Endothelial cell of umbilical vein (primary cell): Measurements from ENCODE around the gene ANP32B. TPM values are rescaled to one million over a fixed set of nuclear protein-coding genes. Genes with fewer than 3 reads are reported as not detected.

ENCODE experiments used
- BruUV-seq: library from RNA; stranded (reverse); fragments of 400-500 nt; replicated peaks from 2 replicates; lab custom pipeline; 2021; lab: Mats Ljungman, UMichigan
- CTCF ChIA-PET: fragments of 300-600, 350-600 bp; sonication (Branson Sonifier 250); formaldehyde crosslinking; loops from one replicate; lab custom pipeline; 2021; ENCODE audit warnings: antibody characterized with exemption, inconsistent platforms; lab: Charles Lee
- POLR2A ChIA-PET: fragments of 300-600, 350-600 bp; sonication (Branson Sonifier 250); formaldehyde crosslinking; loops from one replicate; lab custom pipeline; 2021; ENCODE audit warnings: antibody characterized with exemption, inconsistent platforms; lab: Charles Lee
- DNase-seq: peaks from one replicate; pipeline ENCODE4 v3.0.0-alpha.2; 2011; ENCODE audit warnings: low read depth, low spot score
- FAIRE-seq: peaks from 2 replicates; lab custom pipeline; 2011; peaks lifted over from hg19 to GRCh38; lab: Jason Lieb, UNC
- H2AFZ ChIP-seq: 2 replicates; pipeline ENCODE4 v1.6.0; 2012; ENCODE audit warnings: low read depth, low read length, control low read depth, inconsistent platforms
- H3K27ac ChIP-seq: 2 replicates; pipeline ENCODE4 v1.5.1; 2011; ENCODE audit warnings: low read depth, mild to moderate bottlenecking, control low read depth, low read length, moderate library complexity; ENCODE audit not compliant: insufficient read depth
- H3K27me3 ChIP-seq, 2 experiments: 2 replicates each; pipeline versions ENCODE4 v1.6.0 to v1.6.1; 2011; ENCODE audit warnings: low read length in 2 of 2, mixed read lengths in 1 of 2; ENCODE audit not compliant: control insufficient read depth in 2 of 2, insufficient read depth in 2 of 2
- H3K36me3 ChIP-seq, 2 experiments: 2 replicates in 1 of 2; 3 replicates in 1 of 2; pipeline ENCODE4 v1.5.1; 2011; ENCODE audit warnings: low read length in 2 of 2, mild to moderate bottlenecking in 1 of 2, moderate library complexity in 1 of 2; ENCODE audit not compliant: control insufficient read depth in 2 of 2, insufficient read depth in 2 of 2; ENCODE audit errors: extremely low read depth in 1 of 2
- H3K4me1 ChIP-seq: 3 replicates; pipeline ENCODE4 v1.5.1; 2011; ENCODE audit warnings: mild to moderate bottlenecking, low read length; ENCODE audit not compliant: control insufficient read depth, insufficient read depth; ENCODE audit errors: extremely low read depth
- H3K4me2 ChIP-seq: 2 replicates; pipeline ENCODE4 v1.6.1; 2011; ENCODE audit warnings: low read length, control low read depth, mixed read lengths; ENCODE audit not compliant: insufficient read depth
- H3K4me3 ChIP-seq, 3 experiments: fragments of 200-600 bp in 1 of 3; sonication (generic), shearing (Covaris generic) in 1 of 3; replicated peaks in 1 of 3; 2 replicates each; pipeline ENCODE4 v1.5.1; 2011 to 2016; ENCODE audit warnings: control low read depth in 3 of 3, low read length in 3 of 3, mild to moderate bottlenecking in 2 of 3, inconsistent platforms in 1 of 3, low read depth in 1 of 3, moderate library complexity in 1 of 3; ENCODE audit not compliant: insufficient read depth in 1 of 3
- H3K79me2 ChIP-seq: 2 replicates; pipeline ENCODE4 v1.6.0; 2012; ENCODE audit warnings: low read length, inconsistent platforms; ENCODE audit not compliant: control insufficient read depth, insufficient read depth
- H3K9ac ChIP-seq: replicated peaks from 2 replicates; pipeline ENCODE3; 2011; ENCODE audit warnings: low read length, control low read depth; ENCODE audit not compliant: insufficient read depth; ENCODE audit errors: extremely low read depth
- H3K9me1 ChIP-seq: replicated peaks from 3 replicates; pipeline ENCODE4 v1.6.0; 2011; ENCODE audit warnings: mild to moderate bottlenecking, low read length; ENCODE audit not compliant: control insufficient read depth, insufficient read depth; ENCODE audit errors: extremely low read depth
- H3K9me3 ChIP-seq: replicated peaks from 2 replicates; pipeline ENCODE4 v1.5.1; 2012; ENCODE audit warnings: low read length, inconsistent platforms; ENCODE audit not compliant: control insufficient read depth, insufficient read depth
- H4K20me1 ChIP-seq: replicated peaks from 2 replicates; pipeline ENCODE3; 2011; ENCODE audit warnings: mild to moderate bottlenecking, low read length; ENCODE audit not compliant: control insufficient read depth, insufficient read depth; ENCODE audit errors: extremely low read depth
- CTCF ChIP-seq, 2 donors: IDR thresholded peaks; 1 replicate in 1 of 2; 2 replicates in 1 of 2; pipeline ENCODE4 v1.5.1; 2011; ENCODE audit warnings: low read length in 2 of 2, mild to moderate bottlenecking in 2 of 2, moderate library complexity in 2 of 2, control low read depth in 1 of 2, inconsistent platforms in 1 of 2, low read depth in 1 of 2; ENCODE audit not compliant: insufficient read depth in 1 of 2; ENCODE audit errors: extremely low read depth in 1 of 2
- EZH2 ChIP-seq: IDR thresholded peaks from 2 replicates; pipeline ENCODE4 v1.6.1; 2012; ENCODE audit warnings: borderline replicate concordance, low read depth, mild to moderate bottlenecking, moderate library complexity, low read length, inconsistent platforms; ENCODE audit not compliant: severe bottlenecking
- FOS ChIP-seq: IDR thresholded peaks from 2 replicates; pipeline ENCODE4 v1.6.1; 2011; ENCODE audit warnings: mild to moderate bottlenecking, low read length, moderate library complexity, borderline replicate concordance; ENCODE audit not compliant: insufficient read depth
- GATA2 ChIP-seq: IDR thresholded peaks from 2 replicates; pipeline ENCODE4 v1.7.0; 2011; ENCODE audit warnings: low read depth, mild to moderate bottlenecking, moderate library complexity, mixed read lengths, low read length; ENCODE audit not compliant: insufficient read length, insufficient read depth
- JUN ChIP-seq: IDR thresholded peaks from 2 replicates; pipeline ENCODE4 v1.6.1; 2011; ENCODE audit warnings: borderline replicate concordance, low read depth; ENCODE audit not compliant: insufficient read length, insufficient read depth
- MYC ChIP-seq: IDR thresholded peaks from one replicate; pipeline ENCODE4 v1.6.1; 2011; ENCODE audit warnings: mild to moderate bottlenecking, low read depth, low read length
- POLR2A ChIP-seq: IDR thresholded peaks from 2 replicates; pipeline ENCODE4 v1.6.1; 2012; ENCODE audit warnings: low read depth, mild to moderate bottlenecking, control low read depth, low read length
- POLR2AphosphoS5 ChIP-seq: IDR thresholded peaks from 2 replicates; pipeline ENCODE4 v1.6.1; 2012; ENCODE audit warnings: low read depth, mild to moderate bottlenecking, control low read depth, low read length, moderate library complexity; ENCODE audit not compliant: insufficient read depth
- dilution Hi-C: fragments of 300-500 bp; cut with MboI; formaldehyde crosslinking; loops from one replicate; pipeline ENCODE4 v1.15.0; 2019; ENCODE audit warnings: low sequenced_read_pairs; ENCODE audit not compliant: extremely low pct_ligation_motif_present
- intact Hi-C: fragments of 100-400 bp; cut with micrococcal nuclease; formaldehyde crosslinking; loops from one replicate; pipeline ENCODE4 v1.10.0; 2022
- polyA plus RNA-seq, 4 experiments: library from polyadenylated mRNA; depleted of rRNA in 3 of 4; stranded (reverse) in 3 of 4; unstranded in 1 of 4; fragments of >200 nt; gene quantifications; 2 replicates each; pipeline versions ENCODE4 v1.2.1 to v1.2.3, GENCODE V29; 2011 to 2012; ENCODE audit warnings: missing spikeins in 1 of 4
- total RNA-seq: library from RNA; stranded (reverse); gene quantifications from 2 replicates; pipeline ENCODE4 v1.2.3, GENCODE V29; 2021
- TF ChIP-seq, protein P1 (sequence below): IDR thresholded peaks from 2 replicates; pipeline ENCODE4 v1.6.1; 2011; ENCODE audit not compliant: insufficient read depth, insufficient read length

ANP32B gene
- total and polyA plus RNA-seq, 2 donors (not counting 3 experiments of a cell fraction or from before 2014, with no cell fraction given): 13.9 to 173 TPM

- dilution Hi-C loops: no loop called here
- Histone ChIP-seq H3K9me3 (no peaks in the 10 kb centered on the region), H3K27me3 (peaks cover 0 to 2% of the 10 kb centered on the region in 2 experiments), H2AFZ (no peak overlapping the region), H4K20me1 (no peaks in the 10 kb centered on the region), H3K4me1 (peaks cover 10% of the 10 kb centered on the region), H3K4me3 (no peak overlapping the region), H3K79me2 (no peaks in the 10 kb centered on the region), H3K9ac (no peak overlapping the region), H3K27ac (no peak overlapping the region), H3K9me1 (no peaks in the 10 kb centered on the region), H3K4me2 (no peak overlapping the region), H3K36me3 (no peaks in the 10 kb centered on the region)
- intact Hi-C loops: no loop called here
- FAIRE-seq: no peak
- no TSS peak for BruUV-seq
- ChIA-PET POLR2A (no interaction called here), CTCF (no interaction called here)
- TF ChIP-seq EZH2 (no peak), MYC (no peak)
- DNase-seq: no peak
These were observed 57.1 kb downstream of the ANP32B start for GRCh38 chr9:98040212-98040611.

DNA sequence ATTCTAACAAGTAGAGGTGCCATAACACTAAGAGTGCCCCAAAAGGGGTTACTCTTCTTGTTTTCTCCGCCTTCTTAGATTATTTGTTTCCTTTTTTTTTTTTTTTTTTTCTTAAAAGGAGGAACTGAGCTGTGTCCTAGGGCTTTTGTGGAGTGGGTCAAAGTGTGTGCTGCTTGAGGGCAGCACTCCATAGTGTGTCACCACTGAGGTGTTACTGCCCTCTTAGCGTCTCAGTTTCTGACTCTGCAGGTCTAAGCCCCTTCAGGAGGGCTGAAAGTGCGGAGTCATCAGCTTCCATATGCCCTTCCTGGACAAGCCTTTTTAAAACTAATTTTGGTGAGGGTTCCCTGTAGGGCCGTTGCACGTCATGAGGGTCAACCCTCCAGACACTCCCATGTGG is 60.8 kb downstream of the ANP32B start:
- H3K9ac ChIP-seq: no peak overlapping the region
- no peak overlapping the region for H3K4me3 ChIP-seq
- no peak overlapping the region for H3K4me2 ChIP-seq
- peaks cover 0 to 2% of the 10 kb centered on the region in 2 experiments for H3K27me3 ChIP-seq
- H3K36me3 ChIP-seq: no peaks in the 10 kb centered on the region
- H3K27ac ChIP-seq: no peak overlapping the region
- H3K4me1 ChIP-seq: no peaks in the 10 kb centered on the region
- DNase-seq: no peak
- BruUV-seq: no TSS peak
- intact Hi-C loops: no loop called here
- TF ChIP-seq, protein P1, sequence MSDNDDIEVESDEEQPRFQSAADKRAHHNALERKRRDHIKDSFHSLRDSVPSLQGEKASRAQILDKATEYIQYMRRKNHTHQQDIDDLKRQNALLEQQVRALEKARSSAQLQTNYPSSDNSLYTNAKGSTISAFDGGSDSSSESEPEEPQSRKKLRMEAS: no peak
- no peak for TF ChIP-seq MYC
- TF ChIP-seq FOS: no peak
- TF ChIP-seq POLR2AphosphoS5: no peak
- TF ChIP-seq GATA2: no peak
- TF ChIP-seq JUN: no peak
- no peak for TF ChIP-seq CTCF (IDR thresholded peaks at IDR 0.05; ENCODE audit: extremely low read depth in 1 of 2, insufficient read depth in 1 of 2, low read depth in 1 of 2, low read length in 2 of 2)
- TF ChIP-seq EZH2: no peak
- no peak for TF ChIP-seq POLR2A
- dilution Hi-C loops: no loop called here
- H3K9me3 ChIP-seq: no peaks in the 10 kb centered on the region
- CTCF ChIA-PET: interaction anchor here (0.8 to 6.2 kb wide), 4 partner anchors 8 to 227 kb away, joined by 3 to 40 read pairs (median 3); no protein-coding TSS in a partner anchor
- H3K9me1 ChIP-seq: no peaks in the 10 kb centered on the region
- no peak for FAIRE-seq
- no peaks in the 10 kb centered on the region for H4K20me1 ChIP-seq
- H3K79me2 ChIP-seq: no peaks in the 10 kb centered on the region
- POLR2A ChIA-PET: interaction anchor here (0.6 to 0.7 kb wide), 2 partner anchors 14 to 16 kb away, joined by 4 to 5 read pairs; no protein-coding TSS in a partner anchor
- no peak overlapping the region for H2AFZ ChIP-seq
